UCSD-AML1 (cell line): ENCODE results near the gene WNT4.

Experiments
- DNase-seq: peaks from one replicate; lab custom pipeline; 2025; ENCODE audit not compliant: unreplicated experiment; lab: John Stamatoyannopoulos, UW

Gene WNT4

DNA sequence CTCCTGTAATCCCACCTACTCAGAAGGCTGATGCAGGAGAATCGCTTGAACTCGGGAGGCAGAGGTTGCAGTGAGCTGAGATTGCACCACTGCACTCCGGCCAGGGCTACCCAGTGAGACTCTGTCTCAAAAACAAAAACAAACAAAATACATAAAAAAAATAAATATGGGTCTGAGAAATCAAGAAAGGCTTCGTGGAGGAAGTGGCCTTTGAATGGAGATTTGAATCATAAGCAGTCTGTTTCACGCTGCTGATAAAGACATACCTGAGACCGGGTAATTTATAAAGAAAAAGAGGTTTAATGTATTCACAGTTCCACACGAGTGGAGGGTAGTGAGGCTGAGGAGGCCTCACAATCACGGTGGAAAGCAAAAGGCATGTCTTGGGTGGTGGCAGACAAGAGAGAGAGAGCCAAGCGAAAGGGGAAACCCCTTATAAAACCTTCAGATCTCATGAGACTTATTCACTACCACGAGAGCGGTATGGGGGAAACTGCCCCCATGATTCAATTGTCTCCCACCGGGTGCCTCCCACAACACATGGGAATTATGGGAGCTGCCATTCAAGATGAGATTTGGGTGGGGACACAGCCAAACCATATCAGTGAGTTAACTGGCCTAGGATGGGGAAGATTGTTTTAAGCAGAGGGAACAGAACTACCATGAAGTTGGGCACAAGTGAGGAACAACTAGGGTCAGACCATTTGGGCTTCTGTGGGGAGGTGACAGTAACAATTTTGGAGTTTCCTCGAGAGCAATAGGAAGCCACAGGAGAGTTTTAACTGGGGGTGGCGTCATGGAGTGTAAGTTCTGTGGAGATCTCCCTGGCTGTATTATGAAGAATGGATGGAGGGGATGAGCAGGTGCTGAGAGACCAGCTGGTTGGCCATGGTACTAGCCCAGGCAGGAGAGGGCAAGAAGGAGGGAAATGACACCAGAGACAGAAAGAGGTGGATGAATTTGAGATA lies 22.2 kb upstream of the WNT4 start:
- DNase-seq: no peak

- no peak for DNase-seq
Measured at GRCh38 chr1:22163564-22163963, 20.7 kb upstream of the WNT4 start.

DNA sequence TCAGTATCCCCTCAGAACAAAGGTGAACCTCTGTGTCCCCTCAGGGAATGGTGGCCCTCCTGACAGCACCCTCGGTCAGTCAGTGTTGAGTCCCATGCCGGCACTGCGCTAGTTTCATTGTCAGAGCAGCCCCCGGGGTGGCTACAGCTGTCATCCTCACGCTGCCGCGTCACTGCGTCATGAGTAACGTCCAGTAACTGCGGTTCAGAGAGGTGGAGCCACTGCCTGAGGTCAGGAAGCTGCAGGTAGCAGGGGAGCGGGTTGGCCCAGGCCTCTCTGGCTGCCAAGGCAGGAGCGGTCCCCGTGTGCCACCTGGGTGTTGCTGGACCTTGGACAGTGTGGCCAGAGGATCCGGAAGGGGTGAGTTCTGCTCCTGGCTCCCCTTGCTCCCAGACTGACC lies 20.2 kb upstream of the WNT4 start:
- no peak for DNase-seq

DNA sequence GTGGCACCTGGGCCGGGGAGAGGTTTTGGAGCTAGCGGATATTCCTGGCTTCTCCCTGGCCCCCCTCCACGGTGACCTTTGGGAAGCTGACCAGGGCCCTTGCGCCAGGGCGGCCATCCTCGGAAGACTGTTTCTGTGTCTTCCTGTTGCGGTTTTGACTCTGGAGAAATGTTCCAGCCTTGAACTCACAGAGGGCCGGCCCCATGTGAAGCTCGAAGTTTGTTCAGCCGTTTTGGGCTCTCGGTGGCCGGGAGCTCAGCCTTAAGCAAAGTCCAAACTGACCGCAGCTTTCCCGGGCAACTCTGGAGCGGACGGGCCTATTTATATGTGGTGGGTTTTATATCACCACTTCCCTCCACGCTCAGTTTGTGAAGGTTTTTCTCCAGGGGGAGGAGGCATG lies 17.0 kb upstream of the WNT4 start:
- no peak for DNase-seq

DNA sequence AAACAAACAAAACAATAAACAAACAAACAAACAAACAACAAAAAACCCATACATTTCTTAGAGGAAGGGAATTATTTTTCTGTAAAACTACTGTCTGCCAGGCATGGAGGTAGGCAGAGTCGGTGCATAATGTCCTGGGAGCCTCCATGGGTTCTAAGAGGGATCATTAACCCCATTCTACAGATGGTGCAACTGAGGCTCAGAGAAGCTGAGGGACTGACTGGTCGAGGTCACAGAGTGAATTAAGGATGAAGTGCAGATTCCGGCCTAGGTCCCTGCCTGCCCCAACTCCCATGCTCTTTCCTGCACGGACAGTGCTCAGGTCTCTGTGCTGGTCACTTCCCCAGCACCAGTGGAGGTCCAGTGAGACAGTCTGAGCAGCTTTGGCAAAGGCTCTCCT lies 15.8 kb upstream of the WNT4 start:
- no peak for DNase-seq

- DNase-seq: no peak
Measured at GRCh38 chr1:22157359-22157966, 14.6 kb upstream of the WNT4 start.

DNA sequence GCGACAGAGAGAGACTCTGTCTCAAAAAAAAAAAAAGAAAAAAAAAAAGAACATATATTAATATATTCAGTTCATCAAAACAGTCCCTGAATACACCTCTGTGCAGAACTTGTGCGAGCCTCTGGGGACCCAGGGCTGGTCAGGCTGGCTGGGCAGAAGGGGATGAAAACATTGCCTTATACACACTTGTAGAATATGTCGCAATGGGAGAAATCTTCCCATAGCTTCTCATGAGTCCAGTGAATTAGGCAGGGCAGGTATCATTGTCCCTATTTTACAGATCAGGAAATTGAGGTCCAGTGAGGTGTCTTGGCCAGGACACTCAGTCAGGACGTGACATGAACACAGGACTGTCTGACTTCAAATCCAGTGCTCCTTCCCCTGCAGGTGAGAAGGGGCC lies 12.6 kb upstream of the WNT4 start:
- no peak for DNase-seq

GRCh38 chr1:22154626-22155025 lies 11.7 kb upstream of the WNT4 start:
- no peak for DNase-seq

- no peak for DNase-seq
Measured at GRCh38 chr1:22153660-22154437, 11.0 kb upstream of the WNT4 start.

GRCh38 chr1:22150923-22151322 lies 8.0 kb upstream of the WNT4 start:
- no peak for DNase-seq

- no peak for DNase-seq
Measured at GRCh38 chr1:22142315-22143064, 407 bp downstream of the WNT4 start.

- no peak for DNase-seq
Measured at GRCh38 chr1:22141554-22142314, 1.2 kb downstream of the WNT4 start.

- no peak for DNase-seq
Measured at GRCh38 chr1:22140694-22141093, 2.2 kb downstream of the WNT4 start.

- DNase-seq: no peak
Measured at GRCh38 chr1:22139817-22140216, 3.1 kb downstream of the WNT4 start.

- no peak for DNase-seq
Measured at GRCh38 chr1:22139066-22139594, 3.8 kb downstream of the WNT4 start.

DNA sequence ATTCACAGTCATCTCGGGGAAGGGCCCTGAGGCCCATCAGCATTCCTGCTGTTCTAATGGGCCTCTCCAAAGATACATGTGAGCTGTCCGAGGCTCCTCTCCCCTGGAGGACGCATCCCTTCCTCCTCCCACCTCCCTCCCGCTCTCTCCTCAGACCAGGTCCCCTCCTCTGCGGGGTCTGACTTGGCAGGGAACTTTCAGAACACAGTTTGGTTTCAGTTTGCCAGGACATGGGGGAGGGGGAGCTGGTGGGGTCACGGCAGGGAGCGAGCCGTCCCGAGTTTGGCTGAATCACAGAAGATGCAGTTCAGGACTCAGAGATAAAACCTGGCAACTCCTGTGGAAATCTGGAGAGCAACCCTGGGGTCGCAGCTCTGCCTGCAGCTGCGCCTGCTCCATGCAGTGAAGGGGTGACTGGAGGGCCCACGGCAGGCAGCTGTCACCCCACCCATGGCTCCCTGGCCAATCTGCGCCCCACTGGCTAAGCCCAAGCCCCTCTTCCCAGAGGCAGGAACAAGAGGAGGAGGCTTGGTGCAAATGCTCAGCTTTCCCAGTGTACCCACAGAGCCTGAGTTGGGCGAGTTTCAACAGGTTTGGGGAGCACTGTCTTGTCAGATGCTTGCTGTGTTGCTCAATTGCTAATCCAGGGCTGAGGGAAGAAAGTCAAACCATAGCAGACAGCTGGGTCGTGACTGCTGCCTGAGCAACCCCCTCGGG lies 5.7 kb downstream of the WNT4 start:
- no peak for DNase-seq

GRCh38 chr1:22133931-22134324 lies 9.0 kb downstream of the WNT4 start:
- no peak for DNase-seq

DNA sequence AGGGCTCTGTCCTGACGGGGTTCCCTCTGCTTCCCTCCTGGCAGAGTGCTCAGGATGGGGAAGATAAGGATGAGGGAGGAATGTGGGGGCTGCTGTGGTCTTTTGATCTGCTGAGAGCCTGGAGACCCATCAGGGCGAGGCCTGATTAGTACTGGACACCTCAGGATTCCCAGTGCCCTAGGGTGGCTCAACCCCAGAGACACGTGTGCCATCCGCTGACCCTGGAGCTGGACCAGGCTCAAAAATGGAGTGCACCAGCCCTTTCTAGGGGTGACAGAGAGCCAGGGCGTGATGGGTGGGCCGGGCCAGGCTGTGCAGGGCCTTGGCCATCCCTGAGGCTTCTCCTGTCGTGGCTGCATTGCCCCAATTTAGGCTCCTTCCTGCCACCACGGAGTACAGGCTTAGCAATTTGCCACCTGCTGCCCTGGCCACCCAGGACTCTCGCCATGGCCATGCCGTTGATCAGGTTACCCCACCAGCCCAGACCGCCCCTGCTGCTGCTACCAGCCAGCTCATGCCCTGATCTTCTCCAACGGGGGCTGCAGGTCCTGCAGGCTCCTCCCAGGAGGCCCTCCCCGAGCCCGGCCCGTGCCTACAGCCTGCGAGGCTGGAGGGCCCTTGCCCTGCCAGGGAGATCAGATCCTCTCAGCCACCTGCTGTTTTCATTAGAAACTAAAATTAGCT lies 9.5 kb downstream of the WNT4 start:
- no peak for DNase-seq
